Left renal pelvis (tissue), 4 donors: ENCODE results near the gene TNFRSF9. TPM values are rescaled to one million over a fixed set of nuclear protein-coding genes. Genes with fewer than 3 reads are reported as not detected.
A peak's percentile ranks its signal among the peaks of the same experiment; 100 is the strongest.
"Not testable (repeated sequence)": the region's sequence is repeated elsewhere in the genome, so short reads cannot be mapped to it uniquely, and the experiment has no call there.

ENCODE experiments used
- DNase-seq, 4 donors: peaks; one replicate each; pipeline ENCODE4 v3.0.0-alpha.2; 2013; ENCODE audit warnings: low read depth in 4 of 4, low spot score in 3 of 4
- polyA plus RNA-seq, 4 donors: library from polyadenylated mRNA; unstranded; fragments of 120-200 nt; gene quantifications; one replicate each; pipeline ENCODE4 v1.2.1, GENCODE V29; 2013; ENCODE audit not compliant: insufficient read length in 4 of 4

TNFRSF9 gene
- polyA plus RNA-seq, 4 donors = 0.07 to 0.17 (median 0.11) TPM

DNA sequence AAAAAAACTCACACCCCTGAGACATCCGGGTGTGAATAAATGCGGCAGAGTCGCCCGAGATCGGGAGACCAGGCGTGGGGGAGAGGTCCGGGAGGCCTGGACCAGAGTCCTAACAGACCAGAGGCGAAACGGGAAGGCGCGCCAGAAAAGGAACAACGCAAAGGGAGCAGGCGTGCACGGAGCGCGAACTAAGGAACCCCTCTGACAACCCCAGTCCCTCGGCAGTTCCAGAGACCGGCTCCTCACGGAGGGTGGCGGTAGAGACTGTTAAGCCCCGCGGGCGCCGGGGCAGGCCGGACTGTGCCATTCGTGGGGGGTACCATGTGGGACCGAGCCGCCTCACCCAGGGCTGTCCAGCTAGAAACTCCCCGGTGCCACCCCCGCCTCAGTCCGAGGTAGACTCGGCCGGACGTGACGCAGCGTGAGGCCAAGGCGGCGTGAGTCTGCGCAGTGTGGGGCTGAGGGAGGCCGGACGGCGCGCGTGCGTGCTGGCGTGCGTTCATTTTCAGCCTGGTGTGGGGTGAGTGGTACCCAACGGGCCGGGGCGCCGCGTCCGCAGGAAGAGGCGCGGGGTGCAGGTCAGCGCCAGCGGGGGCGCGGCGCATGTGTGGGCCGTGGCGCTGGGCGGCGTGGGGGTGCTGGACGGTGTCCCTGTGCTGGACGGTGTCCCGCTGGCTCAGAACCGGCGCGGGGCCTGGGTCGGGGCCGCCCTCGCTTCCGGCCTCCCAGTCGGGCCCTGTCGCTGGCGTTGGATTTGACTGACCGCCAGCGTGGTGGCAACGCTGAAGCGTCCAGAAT, 20.8 kb upstream of the TNFRSF9 start, which contains the start of gene PARK7:
Gene PARK7 (plus strand): TSS at position 496 of the 798 bp plus-strand sequence. CDS start 1,075 bp downstream, outside the sequence.
- peak; percentile 96 to 99 (median 98) for DNase-seq

- DNase-seq = no peak
These were observed 20.2 kb upstream of the TNFRSF9 start for GRCh38 chr1:7960867-7961215.

GRCh38 chr1:7960165-7960564, 19.5 kb upstream of the TNFRSF9 start:
- DNase-seq = no peak

DNA sequence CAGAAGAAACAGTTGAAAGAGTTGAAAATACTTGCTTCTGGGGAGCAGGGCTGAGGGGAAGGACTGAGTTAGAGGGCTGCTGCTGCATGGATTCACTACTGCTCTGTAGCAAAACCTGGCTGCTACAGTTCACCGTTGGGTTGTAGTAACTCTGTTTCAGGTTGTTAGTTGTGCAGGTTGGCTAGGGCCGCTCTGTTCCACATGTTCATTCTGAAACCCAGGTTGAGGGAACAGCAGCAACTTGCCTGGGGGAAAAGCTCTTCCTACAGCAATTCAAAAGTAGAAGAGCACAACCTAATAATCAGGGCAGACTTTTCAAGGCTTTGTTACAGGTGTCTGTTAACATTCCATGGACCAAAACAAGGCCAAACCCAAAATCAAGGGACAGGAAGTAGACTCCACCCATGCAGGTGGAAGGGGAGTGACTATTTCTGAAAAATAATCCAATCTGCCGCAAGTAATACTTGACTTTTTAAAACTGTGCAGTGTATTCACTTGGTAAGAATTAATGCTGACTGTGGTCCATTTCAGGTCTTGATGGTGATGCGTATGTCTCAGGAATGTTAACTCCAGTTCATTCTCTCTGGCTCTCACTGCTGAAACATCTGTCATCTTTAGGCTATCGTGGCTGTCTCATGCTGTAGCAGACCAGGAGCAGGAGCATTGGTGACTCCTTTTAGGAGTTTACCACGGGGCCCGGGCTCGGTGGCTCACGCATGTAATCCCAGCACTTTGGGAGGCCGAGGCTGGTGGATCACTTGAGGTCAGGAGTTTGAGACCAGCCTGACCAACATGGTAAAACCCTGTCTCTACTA, 15.8 kb upstream of the TNFRSF9 start:
- no peak for DNase-seq

DNA sequence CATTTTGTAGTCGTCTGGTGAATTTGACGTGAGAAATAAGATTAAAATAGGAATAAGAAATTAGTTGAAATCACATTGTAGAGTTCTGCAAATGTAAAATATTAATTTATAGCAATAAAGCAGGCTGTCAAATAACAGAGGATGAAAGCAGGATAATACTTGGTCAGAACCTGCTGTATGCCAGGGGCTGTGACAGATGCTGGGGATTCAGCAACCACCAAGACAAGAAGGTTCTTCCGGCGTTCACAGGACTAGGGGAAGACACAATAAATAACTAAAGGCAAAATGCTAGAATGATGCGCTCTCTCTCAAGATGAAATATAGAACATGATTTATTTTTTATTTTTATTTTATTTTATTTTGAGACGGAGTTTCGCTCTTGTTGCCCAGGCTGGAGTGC, 14.0 kb upstream of the TNFRSF9 start:
- no peak for DNase-seq

- peak; percentile 70 to 83 (median 80) for DNase-seq
These were observed 13.4 kb upstream of the TNFRSF9 start for GRCh38 chr1:7953850-7954609.

- DNase-seq = not testable (repeated sequence)
These were observed 12.2 kb upstream of the TNFRSF9 start for GRCh38 chr1:7952791-7953190.

DNA sequence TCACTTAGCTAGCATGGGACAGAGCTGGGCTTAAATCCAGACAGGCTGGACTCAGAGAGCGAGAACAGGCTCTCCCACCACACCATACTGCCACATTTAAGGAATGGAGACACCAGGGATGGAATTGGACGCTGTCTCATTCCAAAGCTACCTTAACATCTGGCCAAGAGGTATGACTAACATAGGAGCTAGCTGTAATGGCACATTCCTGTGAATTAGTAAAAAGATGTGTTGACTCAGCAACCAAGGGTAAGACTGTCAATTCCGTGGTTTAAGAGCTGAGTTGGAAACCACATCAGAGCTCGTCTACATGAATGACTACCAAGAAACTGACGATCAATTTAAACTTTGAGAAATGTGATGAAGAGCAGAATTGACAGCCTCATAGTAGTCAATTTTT, 8.3 kb upstream of the TNFRSF9 start:
- no peak for DNase-seq

GRCh38 chr1:7943251-7943650, 2.6 kb upstream of the TNFRSF9 start:
- no peak for DNase-seq

GRCh38 chr1:7942214-7942921, 1.7 kb upstream of the TNFRSF9 start:
- no peak for DNase-seq

- no peak for DNase-seq
These were observed 776 bp upstream of the TNFRSF9 start for GRCh38 chr1:7941437-7941793.

DNA sequence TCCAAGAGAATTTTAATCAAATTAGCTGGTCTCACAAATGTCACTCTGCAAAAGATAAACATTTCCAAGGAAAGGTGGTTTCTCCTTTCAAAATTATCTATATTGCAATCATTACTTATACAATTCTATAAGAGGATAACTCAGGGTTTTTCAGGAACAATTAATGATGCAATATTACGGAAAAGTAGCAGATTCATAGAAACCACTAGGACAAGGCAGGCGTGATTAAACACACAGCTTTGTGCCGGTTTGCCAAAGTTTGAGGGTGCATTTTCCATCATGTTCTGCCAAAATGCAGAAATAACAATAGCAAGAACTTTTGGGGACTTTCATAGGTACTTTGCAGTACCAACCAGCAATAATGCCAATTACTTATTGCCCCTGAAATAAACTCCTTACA, 605 bp downstream of the TNFRSF9 start:
- DNase-seq = no peak

- DNase-seq = no peak
These were observed 2.6 kb downstream of the TNFRSF9 start for GRCh38 chr1:7938070-7938469.

- DNase-seq = no peak
These were observed 8.0 kb downstream of the TNFRSF9 start for GRCh38 chr1:7932524-7933138.

DNA sequence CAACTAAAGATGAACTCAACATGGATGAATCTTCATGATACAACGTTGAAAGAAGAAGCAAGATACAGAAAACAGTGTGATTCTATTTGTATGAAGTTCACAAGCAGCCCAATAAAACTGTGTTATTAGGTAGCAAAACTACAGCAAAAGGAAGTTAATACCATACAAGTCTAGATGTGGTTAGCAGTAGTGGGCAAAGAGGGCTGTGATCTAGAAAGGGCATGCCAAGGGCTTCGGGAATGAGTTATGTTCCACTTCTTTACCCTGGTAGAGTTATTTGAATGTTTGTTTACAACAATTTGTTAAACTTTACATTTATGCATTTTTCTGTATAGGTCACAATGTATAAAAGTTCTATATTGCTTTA, 9.2 kb downstream of the TNFRSF9 start:
- DNase-seq = no peak

- DNase-seq = no peak
These were observed 9.8 kb downstream of the TNFRSF9 start for GRCh38 chr1:7930645-7931445.

- no peak for DNase-seq
These were observed 11.0 kb downstream of the TNFRSF9 start for GRCh38 chr1:7929637-7930036.

GRCh38 chr1:7928247-7928646, 12.4 kb downstream of the TNFRSF9 start:
- no peak for DNase-seq

DNA sequence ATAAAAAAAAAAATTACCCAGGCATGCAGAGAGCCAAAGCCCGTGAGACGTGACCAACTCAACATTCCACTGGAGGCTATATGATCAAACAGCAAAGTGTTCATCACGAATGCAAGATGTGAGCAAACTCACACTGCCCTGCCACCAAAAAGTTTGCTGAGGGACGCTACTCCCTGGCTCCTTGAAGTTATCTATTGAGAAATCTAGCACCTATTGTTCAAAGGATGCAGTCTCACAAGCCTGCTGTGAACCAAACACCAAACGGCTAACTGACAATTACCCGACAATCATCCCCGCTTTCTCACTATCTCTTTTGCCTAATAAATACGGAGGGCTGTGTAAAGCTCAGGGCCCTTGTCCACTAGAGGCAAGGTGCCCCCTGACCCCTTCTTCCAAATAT, 13.6 kb downstream of the TNFRSF9 start:
- DNase-seq = not testable (repeated sequence)
